SW 1271 (cell line): ENCODE data around the gene ZNF516.

Experiments used
- DNase-seq, 2 experiments: peaks; one replicate each; lab custom pipeline; 2025; lab: John Stamatoyannopoulos, UW

ZNF516 gene

GRCh38 chr18:76397631-76398030 lies 97.4 kb downstream of the ZNF516 start:
- DNase-seq: no peak

GRCh38 chr18:76396792-76397191 lies 98.2 kb downstream of the ZNF516 start:
- no peak for DNase-seq

- no peak for DNase-seq
These were observed 99.4 kb downstream of the ZNF516 start for GRCh38 chr18:76395609-76396008.

GRCh38 chr18:76394780-76395476 lies 100.1 kb downstream of the ZNF516 start:
- no peak for DNase-seq

GRCh38 chr18:76392349-76392748 lies 102.7 kb downstream of the ZNF516 start:
- DNase-seq: no peak

- DNase-seq: no peak
These were observed 103.3 kb downstream of the ZNF516 start for GRCh38 chr18:76391746-76392145.

GRCh38 chr18:76391038-76391437 lies 104.0 kb downstream of the ZNF516 start:
- DNase-seq: no peak

GRCh38 chr18:76390452-76391035 lies 104.5 kb downstream of the ZNF516 start:
- no peak for DNase-seq

- no peak for DNase-seq
These were observed 105.3 kb downstream of the ZNF516 start for GRCh38 chr18:76389716-76390115.

GRCh38 chr18:76388891-76389423 lies 106.1 kb downstream of the ZNF516 start:
- no peak for DNase-seq

- no peak for DNase-seq
These were observed 106.8 kb downstream of the ZNF516 start for GRCh38 chr18:76388261-76388660.

GRCh38 chr18:76387608-76388007 lies 107.4 kb downstream of the ZNF516 start:
- no peak for DNase-seq

GRCh38 chr18:76386886-76387285 lies 108.2 kb downstream of the ZNF516 start:
- DNase-seq: no peak

- DNase-seq: no peak
These were observed 109.0 kb downstream of the ZNF516 start for GRCh38 chr18:76386071-76386470.

GRCh38 chr18:76385681-76385975 lies 109.4 kb downstream of the ZNF516 start:
- no peak for DNase-seq

GRCh38 chr18:76384861-76385680 lies 110.0 kb downstream of the ZNF516 start:
- DNase-seq: no peak

GRCh38 chr18:76384114-76384790 lies 110.8 kb downstream of the ZNF516 start:
- DNase-seq: no peak

GRCh38 chr18:76383636-76384035 lies 111.4 kb downstream of the ZNF516 start:
- no peak for DNase-seq

GRCh38 chr18:76382275-76382674 lies 112.8 kb downstream of the ZNF516 start:
- DNase-seq: no peak

GRCh38 chr18:76380791-76381405 lies 114.1 kb downstream of the ZNF516 start:
- DNase-seq: no peak

- DNase-seq: no peak
These were observed 114.8 kb downstream of the ZNF516 start for GRCh38 chr18:76380127-76380729.
